Type B pancreatic cell (in vitro differentiated cells): ENCODE measurements around the gene CCDC150. TPM values are rescaled to one million over a fixed set of nuclear protein-coding genes. Genes with fewer than 3 reads are reported as not detected.
"Not testable (repeated sequence)": the region's sequence is repeated elsewhere in the genome, so short reads cannot be mapped to it uniquely, and the experiment has no call there.

Experiments
- DNase-seq: peaks from one replicate; pipeline ENCODE4 v3.0.0; 2021; ENCODE audit warnings: mixed read lengths; ENCODE audit not compliant: unreplicated experiment; ENCODE audit errors: extremely low spot score
- H3K27ac Mint-ChIP-seq: 2 replicates; pipeline ENCODE4 v1.8.0; 2021; ENCODE audit warnings: mild to moderate bottlenecking, mixed read lengths
- H3K27me3 Mint-ChIP-seq: 2 replicates; pipeline ENCODE4 v1.8.0; 2021; ENCODE audit warnings: mixed read lengths
- H3K36me3 Mint-ChIP-seq: 2 replicates; pipeline ENCODE4 v1.8.0; 2021; ENCODE audit warnings: mixed read lengths
- H3K4me1 Mint-ChIP-seq: one replicate; pipeline ENCODE4 v1.8.0; 2021; ENCODE audit warnings: mixed read lengths; ENCODE audit not compliant: unreplicated experiment
- H3K4me3 Mint-ChIP-seq: 2 replicates; pipeline ENCODE4 v1.8.0; 2021; ENCODE audit warnings: mild to moderate bottlenecking, mixed read lengths
- H3K9me3 Mint-ChIP-seq: 2 replicates; pipeline ENCODE4 v1.8.0; 2021; ENCODE audit warnings: mixed read lengths
- CTCF ChIP-seq: fragments of 200-600 bp; sonication (generic); conservative IDR thresholded peaks from 2 replicates; pipeline ENCODE4 v1.5.0; 2021; ENCODE audit warnings: antibody characterized with exemption, mild to moderate bottlenecking
- total RNA-seq: library from RNA; stranded (reverse); gene quantifications from 2 replicates; pipeline ENCODE4 v1.2.1, GENCODE V29; 2021; ENCODE audit warnings: low replicate concordance

CCDC150 gene
- total RNA-seq, 1 donor from 2014 or later, result 32.5 TPM

DNA sequence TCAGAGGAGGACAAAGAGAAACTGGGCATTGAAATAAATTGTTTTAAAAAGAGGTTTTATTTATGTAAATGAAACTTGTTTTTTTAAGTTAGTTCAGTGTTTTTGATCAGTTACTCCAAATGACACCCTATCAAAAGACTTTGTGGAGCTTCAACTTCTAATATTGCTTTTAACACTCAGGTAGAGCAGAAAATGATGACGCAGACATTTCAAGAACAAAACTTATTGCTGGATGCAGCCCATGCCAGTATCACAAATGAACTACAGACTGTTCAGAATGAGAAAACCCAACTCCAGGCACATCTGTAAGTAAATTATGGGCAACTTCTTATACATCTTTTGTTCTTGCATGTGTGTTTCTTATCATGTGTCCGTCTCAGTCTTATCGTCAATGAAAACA lies 36.4 kb downstream of the CCDC150 start:
- Mint-ChIP-seq H3K27me3 (no peaks in the 10 kb centered on the region), H3K36me3 (no peaks in the 10 kb centered on the region), H3K9me3 (no peaks in the 10 kb centered on the region), H3K4me1 (no peaks in the 10 kb centered on the region), H3K4me3 (no peak overlapping the region), H3K27ac (no peak overlapping the region)
- no peak for DNase-seq
- TF ChIP-seq CTCF, result no peak

GRCh38 chr2:196677404-196677803 lies 37.9 kb downstream of the CCDC150 start:
- H3K27me3 Mint-ChIP-seq, result no peaks in the 10 kb centered on the region
- no peaks in the 10 kb centered on the region for H3K9me3 Mint-ChIP-seq
- H3K27ac Mint-ChIP-seq, result no peak overlapping the region
- no peak overlapping the region for H3K4me3 Mint-ChIP-seq
- no peak for DNase-seq
- no peak for TF ChIP-seq CTCF
- H3K36me3 Mint-ChIP-seq, result no peaks in the 10 kb centered on the region
- no peaks in the 10 kb centered on the region for H3K4me1 Mint-ChIP-seq

DNA sequence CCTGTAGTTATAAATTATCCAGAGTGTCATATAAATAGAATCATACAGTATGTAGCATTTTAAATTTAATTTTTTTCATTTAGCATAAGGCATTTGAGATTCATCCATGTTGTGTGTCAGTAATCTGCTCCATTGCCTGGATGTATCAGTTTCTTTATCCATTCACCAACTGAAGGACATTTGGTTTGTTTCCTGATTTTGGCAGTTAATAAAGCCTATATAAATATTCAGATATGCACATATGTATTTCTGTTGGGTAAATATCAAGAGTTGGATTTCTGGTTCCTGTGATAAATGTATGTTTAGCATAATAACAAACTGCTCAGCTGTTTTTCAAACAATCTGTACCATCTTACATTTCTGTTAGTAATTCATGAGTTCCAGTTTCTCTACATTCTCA lies 39.9 kb downstream of the CCDC150 start:
- TF ChIP-seq CTCF, result no peak
- Mint-ChIP-seq H3K4me3 (no peak overlapping the region), H3K27me3 (no peaks in the 10 kb centered on the region), H3K27ac (no peak overlapping the region), H3K36me3 (peaks cover 8% of the 10 kb centered on the region), H3K9me3 (no peaks in the 10 kb centered on the region), H3K4me1 (no peaks in the 10 kb centered on the region)
- no peak for DNase-seq

- TF ChIP-seq CTCF, result no peak
- no peaks in the 10 kb centered on the region for H3K4me1 Mint-ChIP-seq
- H3K27me3 Mint-ChIP-seq, result no peaks in the 10 kb centered on the region
- peaks cover 12% of the 10 kb centered on the region for H3K36me3 Mint-ChIP-seq
- H3K9me3 Mint-ChIP-seq, result no peaks in the 10 kb centered on the region
- H3K27ac Mint-ChIP-seq, result no peak overlapping the region
- no peak overlapping the region for H3K4me3 Mint-ChIP-seq
- DNase-seq, result no peak
These were observed 42.0 kb downstream of the CCDC150 start for GRCh38 chr2:196681510-196681909.

- H3K36me3 Mint-ChIP-seq, result peaks cover 25% of the 10 kb centered on the region
- peaks cover 4% of the 10 kb centered on the region for H3K9me3 Mint-ChIP-seq
- no peak overlapping the region for H3K4me3 Mint-ChIP-seq
- no peak for DNase-seq
- TF ChIP-seq CTCF, result no peak
- H3K27ac Mint-ChIP-seq, result no peak overlapping the region
- no peaks in the 10 kb centered on the region for H3K27me3 Mint-ChIP-seq
- H3K4me1 Mint-ChIP-seq, result no peaks in the 10 kb centered on the region
These were observed 46.3 kb downstream of the CCDC150 start for GRCh38 chr2:196685792-196686191.

- not testable (repeated sequence) for H3K9me3 Mint-ChIP-seq, H3K4me1 Mint-ChIP-seq, H3K4me3 Mint-ChIP-seq, H3K27me3 Mint-ChIP-seq, DNase-seq, H3K27ac Mint-ChIP-seq
- H3K36me3 Mint-ChIP-seq, result peaks cover 28% of the 10 kb centered on the region
These were observed 47.2 kb downstream of the CCDC150 start for GRCh38 chr2:196686737-196687136.
